Neural cell (in vitro differentiated cells): ENCODE results near the gene ATOX1. TPM values are rescaled to one million over a fixed set of nuclear protein-coding genes. Genes with fewer than 3 reads are reported as not detected.

ENCODE experiments used
- H2AFZ ChIP-seq: fragments of 200-600, 300-800 bp; sonication (generic), shearing (Covaris generic); 2 replicates; pipeline ENCODE4 v1.6.0; 2014; ENCODE audit warnings: low read depth, mild to moderate bottlenecking, antibody characterized with exemption, low read length, moderate library complexity
- H3F3A ChIP-seq: fragments of 200-600 bp; shearing (Covaris generic); 2 replicates; pipeline ENCODE4 v1.6.1; 2016; ENCODE audit warnings: mild to moderate bottlenecking, moderate library complexity, mixed read lengths, antibody characterized with exemption, low read length; ENCODE audit not compliant: insufficient read depth, poor library complexity, severe bottlenecking
- H3K27ac ChIP-seq: fragments of 200-600, 300-800 bp; sonication (generic), shearing (Covaris generic); 2 replicates; pipeline ENCODE4 v1.5.1; 2014; ENCODE audit warnings: mild to moderate bottlenecking, low read length, moderate library complexity
- H3K27me3 ChIP-seq: fragments of 300-800, 200-600 bp; sonication (generic), shearing (Covaris generic); 2 replicates; pipeline ENCODE4 v1.6.0; 2014; ENCODE audit warnings: mild to moderate bottlenecking, low read depth, low read length, moderate library complexity; ENCODE audit not compliant: insufficient read depth
- H3K36me3 ChIP-seq: fragments of 300-800, 200-600 bp; sonication (generic), shearing (Covaris generic); 2 replicates; pipeline ENCODE4 v1.5.1; 2014; ENCODE audit warnings: mild to moderate bottlenecking, antibody characterized with exemption, low read length, moderate library complexity; ENCODE audit not compliant: insufficient read depth
- H3K4me2 ChIP-seq: fragments of 300-800, 200-600 bp; sonication (generic), shearing (Covaris generic); 2 replicates; pipeline ENCODE4 v1.6.0; 2014; ENCODE audit warnings: mild to moderate bottlenecking, low read length
- H3K4me3 ChIP-seq: fragments of 300-800, 200-600 bp; sonication (generic), shearing (Covaris generic); 2 replicates; pipeline ENCODE4 v1.5.1; 2014; ENCODE audit warnings: mild to moderate bottlenecking, low read length, moderate library complexity
- H3K79me2 ChIP-seq: fragments of 200-600 bp; shearing (Covaris generic); replicated peaks from 2 replicates; pipeline ENCODE4 v1.6.0; 2014; ENCODE audit warnings: mild to moderate bottlenecking, low read length, moderate library complexity; ENCODE audit not compliant: insufficient read depth
- H3K9ac ChIP-seq: fragments of 300-800, 200-600 bp; sonication (generic), shearing (Covaris generic); 2 replicates; pipeline ENCODE4 v1.6.1; 2016; ENCODE audit warnings: mild to moderate bottlenecking, low read length, mixed read lengths
- H3K9me2 ChIP-seq: fragments of 200-600 bp; shearing (Covaris generic); 2 replicates; pipeline ENCODE4 v1.6.1; 2016; ENCODE audit warnings: mild to moderate bottlenecking, low read length, mixed read lengths; ENCODE audit not compliant: insufficient read depth
- H3K9me3 ChIP-seq: fragments of 200-600, 300-800 bp; sonication (generic), shearing (Covaris generic); 2 replicates; pipeline ENCODE4 v1.6.1; 2016; ENCODE audit warnings: mild to moderate bottlenecking, mixed run types, low read length, moderate library complexity, mixed read lengths
- H4K20me1 ChIP-seq: fragments of 200-600 bp; shearing (Covaris generic); 2 replicates; pipeline ENCODE4 v1.6.1; 2016; ENCODE audit warnings: mild to moderate bottlenecking, mixed run types; ENCODE audit not compliant: insufficient read depth
- EP300 ChIP-seq: fragments of 450-650 bp; conservative IDR thresholded peaks from 2 replicates; pipeline ENCODE4 v1.6.1; 2014; ENCODE audit warnings: antibody characterized with exemption, mild to moderate bottlenecking, moderate library complexity; ENCODE audit not compliant: poor library complexity, severe bottlenecking
- EZH2 ChIP-seq: fragments of 200-600, 300-800 bp; shearing (Covaris generic), sonication (generic); IDR thresholded peaks from 2 replicates; pipeline ENCODE4 v1.6.1; 2014; ENCODE audit warnings: antibody characterized with exemption, low read length, borderline replicate concordance, mild to moderate bottlenecking; ENCODE audit not compliant: insufficient read depth, poor library complexity, severe bottlenecking
- MXI1 ChIP-seq: fragments of 450-650 bp; conservative IDR thresholded peaks from 2 replicates; pipeline ENCODE4 v1.6.1; 2014; ENCODE audit warnings: antibody characterized with exemption, mild to moderate bottlenecking; ENCODE audit not compliant: poor library complexity, severe bottlenecking
- POLR2AphosphoS5 ChIP-seq: IDR thresholded peaks from 2 replicates; pipeline ENCODE4 v1.6.1; 2012
- RAD21 ChIP-seq: fragments of 450-650 bp; conservative IDR thresholded peaks from 2 replicates; pipeline ENCODE4 v1.6.1; 2014; ENCODE audit warnings: antibody characterized with exemption, mild to moderate bottlenecking, moderate library complexity
- SMC3 ChIP-seq: fragments of 450-650 bp; conservative IDR thresholded peaks from 2 replicates; pipeline ENCODE4 v1.6.1; 2014; ENCODE audit warnings: antibody characterized with exemption, mild to moderate bottlenecking, moderate library complexity; ENCODE audit not compliant: poor library complexity
- TAF1 ChIP-seq: IDR thresholded peaks from 2 replicates; pipeline ENCODE4 v1.6.1; 2012; ENCODE audit warnings: low read depth
- polyA plus RNA-seq: library from polyadenylated mRNA; depleted of rRNA; stranded (reverse); fragments of >200 nt; gene quantifications from 2 replicates; pipeline ENCODE4 v1.2.3, GENCODE V29; 2014
- TF ChIP-seq, protein P1 (sequence below): IDR thresholded peaks from 2 replicates; pipeline ENCODE4 v1.6.1; 2012; ENCODE audit warnings: borderline replicate concordance
- TF ChIP-seq, protein P2 (sequence below): fragments of 450-650 bp; IDR thresholded peaks from 2 replicates; pipeline ENCODE4 v1.5.1; 2014; ENCODE audit warnings: antibody characterized with exemption, mild to moderate bottlenecking, moderate library complexity; ENCODE audit not compliant: poor library complexity, severe bottlenecking

The ATOX1 gene
- polyA plus RNA-seq, 1 donor from 2014 or later, result 79.9 TPM

DNA sequence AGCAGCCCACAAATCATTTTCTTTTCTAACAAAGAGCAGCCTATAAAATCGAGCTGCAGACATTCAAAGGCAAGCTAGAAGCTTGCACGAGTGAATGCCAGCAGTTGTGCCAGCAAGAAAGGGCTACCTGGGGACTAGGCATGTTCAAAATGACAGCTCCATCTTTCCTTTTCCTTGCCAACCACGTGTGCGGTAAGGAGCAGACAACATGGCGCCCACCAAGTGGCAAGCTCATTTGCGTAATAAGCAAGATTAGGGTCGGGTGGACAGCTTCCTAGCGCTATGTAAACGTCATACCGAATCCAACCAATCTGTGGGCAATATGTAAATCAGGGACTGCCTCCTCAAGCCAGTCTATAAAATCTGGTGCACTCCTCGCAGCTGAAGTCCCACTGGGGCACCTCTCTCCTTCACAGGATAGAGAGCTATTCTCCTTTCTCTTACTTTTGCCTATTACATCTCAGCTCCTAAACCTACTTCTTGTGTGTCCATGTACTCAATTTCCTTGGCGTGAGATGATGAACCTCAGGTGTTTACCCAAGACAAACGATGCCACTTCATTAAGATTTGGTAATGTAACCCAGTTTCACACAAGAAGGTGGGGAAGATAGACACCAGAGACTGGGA lies 49.2 kb downstream of the ATOX1 start:
- TF ChIP-seq EP300 (no peak), EZH2 (no peak), MXI1 (no peak), RAD21 (no peak), TAF1 (no peak), POLR2AphosphoS5 (no peak), SMC3 (no peak)
- TF ChIP-seq, protein P1, sequence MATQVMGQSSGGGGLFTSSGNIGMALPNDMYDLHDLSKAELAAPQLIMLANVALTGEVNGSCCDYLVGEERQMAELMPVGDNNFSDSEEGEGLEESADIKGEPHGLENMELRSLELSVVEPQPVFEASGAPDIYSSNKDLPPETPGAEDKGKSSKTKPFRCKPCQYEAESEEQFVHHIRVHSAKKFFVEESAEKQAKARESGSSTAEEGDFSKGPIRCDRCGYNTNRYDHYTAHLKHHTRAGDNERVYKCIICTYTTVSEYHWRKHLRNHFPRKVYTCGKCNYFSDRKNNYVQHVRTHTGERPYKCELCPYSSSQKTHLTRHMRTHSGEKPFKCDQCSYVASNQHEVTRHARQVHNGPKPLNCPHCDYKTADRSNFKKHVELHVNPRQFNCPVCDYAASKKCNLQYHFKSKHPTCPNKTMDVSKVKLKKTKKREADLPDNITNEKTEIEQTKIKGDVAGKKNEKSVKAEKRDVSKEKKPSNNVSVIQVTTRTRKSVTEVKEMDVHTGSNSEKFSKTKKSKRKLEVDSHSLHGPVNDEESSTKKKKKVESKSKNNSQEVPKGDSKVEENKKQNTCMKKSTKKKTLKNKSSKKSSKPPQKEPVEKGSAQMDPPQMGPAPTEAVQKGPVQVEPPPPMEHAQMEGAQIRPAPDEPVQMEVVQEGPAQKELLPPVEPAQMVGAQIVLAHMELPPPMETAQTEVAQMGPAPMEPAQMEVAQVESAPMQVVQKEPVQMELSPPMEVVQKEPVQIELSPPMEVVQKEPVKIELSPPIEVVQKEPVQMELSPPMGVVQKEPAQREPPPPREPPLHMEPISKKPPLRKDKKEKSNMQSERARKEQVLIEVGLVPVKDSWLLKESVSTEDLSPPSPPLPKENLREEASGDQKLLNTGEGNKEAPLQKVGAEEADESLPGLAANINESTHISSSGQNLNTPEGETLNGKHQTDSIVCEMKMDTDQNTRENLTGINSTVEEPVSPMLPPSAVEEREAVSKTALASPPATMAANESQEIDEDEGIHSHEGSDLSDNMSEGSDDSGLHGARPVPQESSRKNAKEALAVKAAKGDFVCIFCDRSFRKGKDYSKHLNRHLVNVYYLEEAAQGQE, result no peak
- TF ChIP-seq, protein P2, sequence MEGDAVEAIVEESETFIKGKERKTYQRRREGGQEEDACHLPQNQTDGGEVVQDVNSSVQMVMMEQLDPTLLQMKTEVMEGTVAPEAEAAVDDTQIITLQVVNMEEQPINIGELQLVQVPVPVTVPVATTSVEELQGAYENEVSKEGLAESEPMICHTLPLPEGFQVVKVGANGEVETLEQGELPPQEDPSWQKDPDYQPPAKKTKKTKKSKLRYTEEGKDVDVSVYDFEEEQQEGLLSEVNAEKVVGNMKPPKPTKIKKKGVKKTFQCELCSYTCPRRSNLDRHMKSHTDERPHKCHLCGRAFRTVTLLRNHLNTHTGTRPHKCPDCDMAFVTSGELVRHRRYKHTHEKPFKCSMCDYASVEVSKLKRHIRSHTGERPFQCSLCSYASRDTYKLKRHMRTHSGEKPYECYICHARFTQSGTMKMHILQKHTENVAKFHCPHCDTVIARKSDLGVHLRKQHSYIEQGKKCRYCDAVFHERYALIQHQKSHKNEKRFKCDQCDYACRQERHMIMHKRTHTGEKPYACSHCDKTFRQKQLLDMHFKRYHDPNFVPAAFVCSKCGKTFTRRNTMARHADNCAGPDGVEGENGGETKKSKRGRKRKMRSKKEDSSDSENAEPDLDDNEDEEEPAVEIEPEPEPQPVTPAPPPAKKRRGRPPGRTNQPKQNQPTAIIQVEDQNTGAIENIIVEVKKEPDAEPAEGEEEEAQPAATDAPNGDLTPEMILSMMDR, result no peak
- no peak overlapping the region for H3K27ac ChIP-seq
- no peak overlapping the region for H2AFZ ChIP-seq
- H3K9me2 ChIP-seq, result no peaks in the 10 kb centered on the region
- no peak overlapping the region for H3K4me3 ChIP-seq
- no peaks in the 10 kb centered on the region for H3K9me3 ChIP-seq
- no peaks in the 10 kb centered on the region for H3K36me3 ChIP-seq
- no peaks in the 10 kb centered on the region for H4K20me1 ChIP-seq
- H3K4me2 ChIP-seq, result no peak overlapping the region
- no peak overlapping the region for H3K9ac ChIP-seq
- H3F3A ChIP-seq, result no peaks in the 10 kb centered on the region
- no peaks in the 10 kb centered on the region for H3K27me3 ChIP-seq
- no peaks in the 10 kb centered on the region for H3K79me2 ChIP-seq

DNA sequence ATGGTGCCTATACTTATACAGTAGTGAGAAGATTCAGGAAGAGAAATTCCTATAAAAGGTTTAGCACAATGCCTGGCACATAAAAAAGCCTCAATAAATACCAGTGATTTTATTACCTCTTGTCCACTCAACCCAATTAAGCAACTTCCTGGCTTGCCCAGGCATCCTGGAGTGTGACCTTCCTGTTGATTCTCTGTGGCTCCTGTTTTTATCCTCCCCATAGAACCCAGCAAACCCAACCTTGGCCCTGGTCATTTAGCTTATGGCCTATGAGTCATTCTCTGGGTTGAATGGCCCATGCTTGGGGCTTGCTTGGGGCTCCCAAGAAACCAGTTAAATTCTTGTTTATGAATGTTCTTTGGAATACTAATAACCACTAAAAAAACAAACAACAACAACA lies 50.3 kb downstream of the ATOX1 start:
- Histone ChIP-seq H3K9me3 (no peaks in the 10 kb centered on the region), H3K9ac (no peak overlapping the region), H3K36me3 (no peaks in the 10 kb centered on the region), H3K27ac (no peak overlapping the region), H3F3A (no peaks in the 10 kb centered on the region), H3K79me2 (no peaks in the 10 kb centered on the region), H3K27me3 (no peaks in the 10 kb centered on the region), H3K4me2 (no peak overlapping the region), H2AFZ (no peak overlapping the region), H4K20me1 (no peaks in the 10 kb centered on the region), H3K9me2 (no peaks in the 10 kb centered on the region), H3K4me3 (no peak overlapping the region)
- TF ChIP-seq, protein P2, result no peak
- TF ChIP-seq POLR2AphosphoS5, result no peak
- TF ChIP-seq EP300, result no peak
- no peak for TF ChIP-seq MXI1
- no peak for TF ChIP-seq SMC3
- TF ChIP-seq EZH2, result no peak
- TF ChIP-seq TAF1, result no peak
- TF ChIP-seq, protein P1, result no peak
- no peak for TF ChIP-seq RAD21
